MV-4-11 (cell line): ENCODE measurements around the gene NEO1.

Source experiments
- DNase-seq: peaks from one replicate; lab custom pipeline; 2025; lab: John Stamatoyannopoulos, UW

NEO1 gene

DNA sequence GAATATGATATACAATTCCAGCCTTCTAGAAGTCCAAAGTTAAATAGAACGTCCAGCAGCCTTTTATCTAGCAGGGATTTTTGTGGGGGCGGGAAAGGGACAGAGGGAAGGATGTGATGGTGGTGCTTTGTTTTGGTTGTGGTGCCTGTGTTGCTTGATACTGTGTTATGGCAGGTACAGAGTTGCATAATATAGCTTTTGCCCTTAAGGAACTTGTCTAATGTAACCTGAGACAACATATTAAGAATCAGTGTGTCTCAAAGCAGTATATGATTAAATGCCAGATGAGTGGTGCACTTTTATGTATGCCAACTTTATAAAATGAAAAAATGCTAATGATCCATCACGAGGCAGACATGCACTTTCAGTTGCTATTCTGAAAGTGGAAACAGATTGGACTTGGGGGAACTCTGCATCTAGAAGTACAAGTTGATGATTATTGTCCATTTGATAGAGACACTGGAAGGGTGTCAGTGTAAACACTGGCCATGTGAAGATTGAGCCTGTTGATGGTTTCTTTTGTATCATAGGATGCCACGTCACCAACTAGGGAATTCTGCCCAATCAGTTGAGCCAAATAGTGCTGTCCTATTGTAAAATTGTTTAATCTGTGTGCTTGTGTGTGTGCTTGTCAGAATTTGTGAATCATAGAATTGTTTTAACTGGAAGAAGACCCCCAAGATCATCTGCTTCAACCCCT is 23.0 kb downstream of the NEO1 start:
- DNase-seq, result no peak

DNA sequence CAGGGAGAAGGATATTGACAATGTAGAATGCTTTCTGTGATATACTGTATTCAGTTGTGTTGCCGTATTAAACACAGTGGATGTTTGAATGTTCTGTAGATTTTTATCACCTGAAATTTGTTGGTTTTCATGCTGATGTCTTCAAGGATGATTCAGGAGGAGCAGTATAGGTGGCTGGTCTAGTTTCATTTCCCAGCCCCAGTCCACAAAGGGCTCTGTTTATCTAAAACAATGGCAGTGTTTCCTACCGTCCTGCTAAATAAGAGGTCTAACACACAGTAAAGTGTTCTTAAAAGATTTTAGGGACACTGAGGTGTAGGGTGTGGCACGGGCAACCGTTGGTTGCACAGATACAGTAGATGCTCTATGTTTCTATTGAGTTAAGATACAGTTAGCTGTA is 26.0 kb downstream of the NEO1 start:
- no peak for DNase-seq

DNA sequence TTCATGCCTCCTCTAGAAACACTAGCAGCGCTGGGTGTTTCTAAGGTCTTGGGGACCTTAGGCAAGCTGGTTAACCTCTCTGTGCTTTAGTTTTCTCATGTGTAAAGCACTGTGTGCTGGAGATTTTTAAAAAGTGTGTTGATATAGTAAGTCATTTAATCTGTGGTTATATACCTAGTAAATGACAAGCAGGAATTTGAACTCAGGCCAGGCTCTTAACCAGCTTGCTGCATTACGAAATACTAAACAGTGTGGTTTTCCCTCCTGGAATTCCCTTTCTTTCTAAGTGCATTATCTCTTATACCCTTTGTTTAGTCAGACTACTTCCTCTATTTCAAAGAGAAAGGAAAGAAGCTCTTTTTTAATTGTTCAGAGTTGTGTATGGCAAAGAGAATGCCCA is 26.5 kb downstream of the NEO1 start:
- peak; percentile 48 for DNase-seq

- DNase-seq, result no peak
These were observed 27.3 kb downstream of the NEO1 start for GRCh38 chr15:73079565-73079964.

DNA sequence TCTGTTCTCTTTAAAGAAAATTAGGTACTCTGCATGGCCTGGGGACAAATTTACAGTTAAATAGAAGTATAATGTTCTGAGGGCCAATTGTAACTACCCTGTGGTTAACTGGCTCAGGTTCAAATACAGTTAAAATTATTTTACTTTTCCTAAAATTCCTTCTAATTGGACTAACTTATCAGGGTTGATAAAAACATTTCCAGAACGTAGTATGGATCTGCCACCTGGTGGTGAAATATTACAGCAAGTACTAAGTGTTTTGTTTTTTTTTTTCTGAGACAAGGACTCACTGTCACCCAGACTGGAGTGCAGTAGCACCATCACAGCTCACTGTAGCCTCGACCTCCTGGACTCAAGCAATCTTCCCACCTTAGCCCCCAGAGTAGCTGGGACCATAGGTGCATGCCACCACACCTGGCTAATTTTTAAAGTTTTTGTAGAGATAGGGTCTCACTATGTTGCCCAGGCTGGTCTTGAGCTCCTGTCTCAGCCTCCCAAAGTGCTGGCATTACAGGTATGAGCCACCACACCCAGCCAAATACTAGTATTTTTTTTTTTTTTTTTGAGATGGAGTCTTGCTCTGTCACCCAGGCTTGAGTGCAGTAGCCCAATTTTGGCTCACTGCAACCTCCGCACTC is 29.2 kb downstream of the NEO1 start:
- DNase-seq, result peak; percentile 31

DNA sequence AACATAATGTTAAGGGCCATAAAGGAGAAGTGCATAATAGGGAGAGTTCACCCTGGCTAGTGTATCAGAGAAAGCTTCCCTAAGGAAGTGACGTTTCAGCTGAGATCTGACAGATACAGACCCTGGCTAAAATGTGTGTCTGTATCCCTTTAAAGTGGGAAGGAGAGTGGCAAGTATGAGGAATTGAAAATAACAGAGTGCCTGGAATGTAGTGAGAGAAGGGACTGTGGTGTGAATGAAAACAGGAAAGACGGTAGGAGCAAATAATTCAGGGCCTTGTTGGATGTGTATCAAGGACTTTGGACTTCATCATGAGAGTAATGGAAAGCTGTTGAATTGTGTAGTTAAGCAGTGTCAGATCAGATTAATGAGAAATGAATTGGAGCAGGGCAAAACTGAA is 30.5 kb downstream of the NEO1 start:
- DNase-seq, result peak; percentile 17

DNA sequence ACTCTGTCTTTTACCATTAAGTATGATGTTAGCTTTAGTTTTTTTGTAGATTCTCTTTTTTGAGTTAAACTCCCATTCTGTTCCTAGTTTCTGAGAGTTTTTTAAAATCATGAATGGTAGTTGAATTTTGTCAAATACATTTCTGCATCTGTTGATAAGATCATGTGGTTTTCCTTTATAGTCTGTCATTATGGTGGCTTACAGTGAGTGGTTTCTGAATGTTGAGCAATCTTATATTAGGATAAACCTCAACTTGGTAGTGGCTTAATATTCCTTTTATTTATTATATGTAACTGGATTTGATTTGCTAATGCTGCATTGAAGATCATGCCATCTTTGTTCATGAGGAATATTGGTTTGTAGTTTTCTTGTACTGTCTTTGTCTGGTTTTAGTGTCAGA is 34.8 kb downstream of the NEO1 start:
- DNase-seq, result no peak

- DNase-seq, result no peak
These were observed 52.8 kb downstream of the NEO1 start for GRCh38 chr15:73105064-73105463.

DNA sequence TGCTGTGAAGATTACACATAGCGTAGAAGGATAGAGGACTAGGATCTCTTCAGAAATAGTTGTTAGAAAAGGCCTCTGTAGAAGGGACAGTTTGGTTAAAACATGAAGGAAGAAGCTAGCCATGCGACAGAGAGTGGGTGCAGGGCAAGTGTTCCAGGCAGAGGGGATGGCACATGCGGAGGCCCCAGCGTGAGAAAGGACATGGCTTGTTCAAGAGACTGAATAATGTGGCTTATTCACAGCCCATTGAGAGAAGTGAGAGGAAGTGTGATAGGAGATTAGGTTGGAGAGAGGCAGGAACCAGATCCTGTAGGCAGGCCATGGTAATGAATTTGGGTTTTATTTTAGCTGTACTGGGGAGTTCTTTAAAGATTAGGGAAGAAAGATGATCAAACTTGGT is 56.4 kb downstream of the NEO1 start:
- no peak for DNase-seq

- DNase-seq, result no peak
These were observed 57.5 kb downstream of the NEO1 start for GRCh38 chr15:73109765-73110164.

DNA sequence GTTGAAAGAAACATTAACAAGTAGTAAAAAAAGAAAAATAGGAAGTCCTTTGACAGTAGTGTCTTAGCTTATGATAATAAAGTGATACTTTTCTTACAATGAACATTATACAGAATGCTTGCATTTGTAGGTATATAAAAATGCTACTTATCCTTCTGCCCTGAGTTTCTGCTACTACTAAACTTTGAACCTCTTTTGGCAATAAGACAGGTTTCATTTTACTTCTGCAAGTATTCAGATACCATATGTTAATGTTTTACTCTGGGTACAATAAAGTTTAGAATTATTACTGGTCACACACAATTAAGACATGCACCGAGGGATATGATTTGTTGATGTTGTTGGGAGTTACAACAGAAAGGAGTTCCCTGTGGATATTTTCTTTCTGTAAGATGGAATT is 57.9 kb downstream of the NEO1 start:
- DNase-seq, result no peak

GRCh38 chr15:73114064-73114463 is 61.8 kb downstream of the NEO1 start:
- DNase-seq, result no peak

GRCh38 chr15:73116164-73116563 is 63.9 kb downstream of the NEO1 start:
- no peak for DNase-seq

- no peak for DNase-seq
These were observed 65.8 kb downstream of the NEO1 start for GRCh38 chr15:73118055-73118454.

GRCh38 chr15:73119478-73119877 is 67.2 kb downstream of the NEO1 start:
- DNase-seq, result no peak

- DNase-seq, result no peak
These were observed 68.0 kb downstream of the NEO1 start for GRCh38 chr15:73120269-73120668.

GRCh38 chr15:73125219-73125618 is 73.0 kb downstream of the NEO1 start:
- DNase-seq, result peak; percentile 13

- peak; percentile 36 for DNase-seq
These were observed 75.2 kb downstream of the NEO1 start for GRCh38 chr15:73127302-73127936.

- DNase-seq, result no peak
These were observed 78.6 kb downstream of the NEO1 start for GRCh38 chr15:73130830-73131229.

GRCh38 chr15:73134196-73134595 is 81.9 kb downstream of the NEO1 start:
- DNase-seq, result no peak

- DNase-seq, result no peak
These were observed 86.9 kb downstream of the NEO1 start for GRCh38 chr15:73139041-73139743.

- DNase-seq, result no peak
These were observed 87.7 kb downstream of the NEO1 start for GRCh38 chr15:73139744-73140553.
